Transverse colon (tissue), 4 donors: Measurements from ENCODE around the gene KLHL11.

Experiments used
- CTCF ChIP-seq, 5 experiments: fragments of 200-600 bp in 3 of 5; fragments of 450-650 bp in 2 of 5; sonication (generic) in 3 of 5; IDR thresholded peaks; 1 replicate in 2 of 5; 2 replicates in 3 of 5; pipeline ENCODE4 v1.5.1; 2016 to 2017; ENCODE audit warnings: antibody characterized with exemption in 5 of 5, inconsistent platforms in 3 of 5, mild to moderate bottlenecking in 2 of 5, moderate library complexity in 1 of 5
- POLR2A ChIP-seq: fragments of 450-650 bp; IDR thresholded peaks from one replicate; pipeline ENCODE4 v1.6.1; 2016; ENCODE audit warnings: antibody characterized with exemption, mild to moderate bottlenecking, moderate library complexity
- POLR2AphosphoS5 ChIP-seq, 3 donors: sonication (generic); formaldehyde crosslinking; IDR thresholded peaks; one replicate each; pipeline ENCODE4 v1.6.1; 2016; ENCODE audit warnings: antibody characterized with exemption in 3 of 3

- TF ChIP-seq CTCF (IDR thresholded peaks at IDR 0.05) (no peak), POLR2A (no peak), POLR2AphosphoS5 (IDR thresholded peaks at IDR 0.05) (no peak)
These were observed 48.6 kb upstream of the KLHL11 start for GRCh38 chr17:41913798-41914197.
